Pancreas (tissue), 10 donors: ENCODE data around the gene SMAP1. TPM values are rescaled to one million over a fixed set of nuclear protein-coding genes. Genes with fewer than 3 reads are reported as not detected.

Source experiments
- ATAC-seq, 4 donors: fragments of 200-7000 bp; cut with Tn5 transposase; one replicate each; pipeline versions ENCODE4 v1.8.0 to v1.9.1; 2020; ENCODE audit warnings: mild to moderate bottlenecking in 4 of 4, moderate library complexity in 4 of 4
- DNase-seq, 6 donors: peaks; one replicate each; pipeline ENCODE4 v3.0.0-alpha.2; 2020
- FAIRE-seq: peaks from 2 replicates; lab custom pipeline; 2012; peaks lifted over from hg19 to GRCh38; lab: Jason Lieb, UNC
- H3K27ac ChIP-seq, 4 donors: fragments of 200-600 bp; sonication (generic); 1 replicate in 3 of 4; 2 replicates in 1 of 4; pipeline versions ENCODE4 v1.5.0 to v1.8.0; 2020
- H3K27me3 ChIP-seq, 4 donors: fragments of 200-600 bp; one replicate each; pipeline ENCODE4 v1.8.0; 2021
- H3K36me3 ChIP-seq, 3 donors: fragments of 200-600 bp; sonication (generic) in 1 of 3; one replicate each; pipeline versions ENCODE4 v1.5.0 to v1.8.0; 2020 to 2021
- H3K4me1 ChIP-seq, 3 donors: fragments of 200-600 bp; one replicate each; pipeline ENCODE4 v1.8.0; 2021
- H3K4me3 ChIP-seq, 4 donors: fragments of 200-600 bp; sonication (generic) in 2 of 4; one replicate each; pipeline versions ENCODE4 v1.5.0 to v1.8.0; 2020 to 2021
- H3K9me3 ChIP-seq, 4 donors: fragments of 200-600 bp; one replicate each; pipeline ENCODE4 v1.8.0; 2021
- WGBS, 2 donors: extraction: QIAGEN DNeasy Blood & Tissue Kit; methylation state at CpG; one replicate each; pipeline ENCODE4 v1.1.7; 2013; 5-methylcytosine and 5-hydroxymethylcytosine counted together
- intact Hi-C, 3 donors: fragments of 100-400 bp; cut with DNase I; formaldehyde crosslinking; loops; one replicate each; pipeline versions ENCODE4 v1.11.1 to v1.14.2; 2022
- polyA plus RNA-seq, 2 donors: library from polyadenylated mRNA; stranded (reverse); fragments of 200-250 nt; gene quantifications; one replicate each; pipeline ENCODE4 v1.2.3, GENCODE V29; 2013
- total RNA-seq, 6 donors: library from RNA; stranded (reverse); fragmentation: NEBNext Ultra II Directional in 4 of 6; extraction: Animal tissue kit (Norgen Biotek cat#: 25700) in 4 of 6; gene quantifications; one replicate each; pipeline versions ENCODE4 v1.2.1 to v1.2.4, GENCODE V29; 2021 to 2023
- TF ChIP-seq, protein P1 (sequence below), 4 donors: fragments of 200-600 bp; sonication (generic) in 3 of 4; IDR thresholded peaks; one replicate each; pipeline versions ENCODE4 v1.5.0 to v1.8.0; 2021; ENCODE audit warnings: antibody characterized with exemption in 4 of 4
- donor health status: healthy with polysubstance abuse.
- donor health status: DM: no; HTN: no; CAD: no; lungs with moderate emphysema.
- donor health status: DM: no; HTN: no; CAD: no.
- donor health status: control.
- donor health status: control.
- donor health status: Bipolar disorder and iron deficiency.
- donor health status: DM: yes; HTN: yes; CAD: no.
- donor health status: DM: no; HTN: no; CAD: no.
- donor health status: DM: no; HTN: no; CAD: no.
- donor health status: DM: yes; HTN: yes; CAD: no.

The SMAP1 gene
- total and polyA plus RNA-seq, 8 donors, result 11.4 to 21.2 (median 17.3) TPM

DNA sequence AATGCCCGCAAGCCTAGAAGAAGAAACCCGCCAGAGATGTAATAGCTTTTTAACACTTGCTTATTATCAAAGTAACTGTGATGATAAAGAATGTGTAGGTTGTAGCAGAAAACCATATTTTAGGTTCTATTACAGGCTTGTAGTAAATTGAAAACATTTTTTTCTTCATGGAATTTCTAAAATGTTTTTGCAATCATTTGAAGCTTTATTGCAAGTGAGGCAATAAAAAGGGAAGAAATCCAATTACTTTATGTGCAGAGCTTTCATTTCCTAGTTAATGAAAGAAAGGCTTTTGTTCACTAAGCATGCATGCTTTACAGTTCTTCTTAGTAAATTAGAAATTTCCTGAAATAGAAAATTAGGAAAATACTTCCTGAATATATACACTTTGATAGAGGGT, 154.1 kb downstream of the SMAP1 start:
- H3K36me3 ChIP-seq, result no peaks in the 10 kb centered on the region
- no peaks in the 10 kb centered on the region for H3K27me3 ChIP-seq
- H3K4me3 ChIP-seq, result no peak overlapping the region
- WGBS, 2 donors, result 98 to 99% methylated on average over 2 of the region's 2 CpGs
- DNase-seq (no peak), FAIRE-seq (peak; percentile 5), ATAC-seq (no peak)
- intact Hi-C loops, result no loop called here
- H3K27ac ChIP-seq, result no peak overlapping the region
- no peaks in the 10 kb centered on the region for H3K9me3 ChIP-seq
- no peaks in the 10 kb centered on the region for H3K4me1 ChIP-seq
- TF ChIP-seq, protein P1, sequence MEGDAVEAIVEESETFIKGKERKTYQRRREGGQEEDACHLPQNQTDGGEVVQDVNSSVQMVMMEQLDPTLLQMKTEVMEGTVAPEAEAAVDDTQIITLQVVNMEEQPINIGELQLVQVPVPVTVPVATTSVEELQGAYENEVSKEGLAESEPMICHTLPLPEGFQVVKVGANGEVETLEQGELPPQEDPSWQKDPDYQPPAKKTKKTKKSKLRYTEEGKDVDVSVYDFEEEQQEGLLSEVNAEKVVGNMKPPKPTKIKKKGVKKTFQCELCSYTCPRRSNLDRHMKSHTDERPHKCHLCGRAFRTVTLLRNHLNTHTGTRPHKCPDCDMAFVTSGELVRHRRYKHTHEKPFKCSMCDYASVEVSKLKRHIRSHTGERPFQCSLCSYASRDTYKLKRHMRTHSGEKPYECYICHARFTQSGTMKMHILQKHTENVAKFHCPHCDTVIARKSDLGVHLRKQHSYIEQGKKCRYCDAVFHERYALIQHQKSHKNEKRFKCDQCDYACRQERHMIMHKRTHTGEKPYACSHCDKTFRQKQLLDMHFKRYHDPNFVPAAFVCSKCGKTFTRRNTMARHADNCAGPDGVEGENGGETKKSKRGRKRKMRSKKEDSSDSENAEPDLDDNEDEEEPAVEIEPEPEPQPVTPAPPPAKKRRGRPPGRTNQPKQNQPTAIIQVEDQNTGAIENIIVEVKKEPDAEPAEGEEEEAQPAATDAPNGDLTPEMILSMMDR (IDR thresholded peaks at IDR 0.05), result no peak

GRCh38 chr6:70823651-70824050, 156.0 kb downstream of the SMAP1 start:
- 89 to 95% methylated on average over 1 of the region's 1 CpG for WGBS, 2 donors
- Histone ChIP-seq H3K4me3 (no peak overlapping the region), H3K27ac (no peak overlapping the region), H3K36me3 (no peaks in the 10 kb centered on the region), H3K9me3 (no peaks in the 10 kb centered on the region), H3K4me1 (no peaks in the 10 kb centered on the region), H3K27me3 (no peaks in the 10 kb centered on the region)
- TF ChIP-seq, protein P1 (IDR thresholded peaks at IDR 0.05), result no peak
- no peak for DNase-seq
- intact Hi-C loops, result no loop called here
- FAIRE-seq, result no peak
- no peak for ATAC-seq

DNA sequence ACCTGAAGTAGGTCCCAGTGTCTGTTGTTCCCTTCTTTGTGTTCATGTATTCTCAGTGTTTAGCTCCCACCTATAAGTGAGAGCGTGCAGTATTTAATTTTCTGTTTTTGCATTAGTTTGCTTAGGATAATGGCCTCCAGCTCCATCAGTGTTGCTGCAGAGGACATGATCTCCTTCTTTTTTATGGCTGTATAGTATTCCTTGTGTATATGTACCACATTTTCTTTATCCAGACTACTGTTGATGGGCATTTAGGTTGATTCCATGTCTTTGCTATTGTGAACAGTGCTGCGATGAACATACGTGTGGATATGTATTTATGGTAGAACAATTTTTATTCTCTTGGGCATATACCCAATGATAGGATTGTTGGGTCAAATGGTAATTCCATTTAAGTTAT, 163.7 kb downstream of the SMAP1 start:
- FAIRE-seq (no peak), ATAC-seq (no peak)

DNA sequence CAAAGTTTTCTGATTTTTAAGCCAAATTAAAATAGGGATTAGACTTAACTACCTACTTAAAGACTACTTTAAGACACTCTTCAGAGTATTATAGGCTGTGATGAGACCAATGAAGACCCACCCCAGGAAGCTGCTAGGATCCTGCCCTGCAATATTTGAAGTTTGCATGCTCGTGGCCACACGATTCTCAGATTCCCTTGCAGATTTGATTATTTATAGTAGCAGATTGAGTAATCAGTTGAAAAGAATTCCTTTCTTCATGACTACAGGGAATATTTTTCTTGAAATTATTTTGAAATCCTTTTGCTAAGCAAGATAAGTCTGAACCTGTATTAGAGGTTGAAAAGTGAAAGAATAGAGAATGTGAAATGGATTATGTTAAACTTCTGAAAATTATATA, 166.8 kb downstream of the SMAP1 start:
- no peak overlapping the region for H3K4me3 ChIP-seq
- no peak overlapping the region for H3K27ac ChIP-seq
- ATAC-seq (no peak), FAIRE-seq (no peak), DNase-seq (no peak)
- H3K27me3 ChIP-seq, result no peaks in the 10 kb centered on the region
- H3K4me1 ChIP-seq, result no peaks in the 10 kb centered on the region
- WGBS, 2 donors, result 83 to 86% methylated on average over 2 of the region's 2 CpGs
- no peaks in the 10 kb centered on the region for H3K36me3 ChIP-seq
- H3K9me3 ChIP-seq, result no peaks in the 10 kb centered on the region
- TF ChIP-seq, protein P1 (IDR thresholded peaks at IDR 0.05), result no peak
- intact Hi-C loops, result no loop called here

More for the DNA sequence above, 163.7 kb downstream of the SMAP1 start:
- TF ChIP-seq, protein P1 (IDR thresholded peaks at IDR 0.05), result no peak
- H3K4me1 ChIP-seq, result no peaks in the 10 kb centered on the region
- H3K9me3 ChIP-seq, result no peaks in the 10 kb centered on the region
- H3K27ac ChIP-seq, result no peak overlapping the region
- 98 to 100% methylated on average over 3 of the region's 3 CpGs for WGBS, 2 donors
- no peaks in the 10 kb centered on the region for H3K27me3 ChIP-seq
- H3K36me3 ChIP-seq, result no peaks in the 10 kb centered on the region
- no peak overlapping the region for H3K4me3 ChIP-seq
- intact Hi-C loops, result no loop called here
- DNase-seq, result no peak

DNA sequence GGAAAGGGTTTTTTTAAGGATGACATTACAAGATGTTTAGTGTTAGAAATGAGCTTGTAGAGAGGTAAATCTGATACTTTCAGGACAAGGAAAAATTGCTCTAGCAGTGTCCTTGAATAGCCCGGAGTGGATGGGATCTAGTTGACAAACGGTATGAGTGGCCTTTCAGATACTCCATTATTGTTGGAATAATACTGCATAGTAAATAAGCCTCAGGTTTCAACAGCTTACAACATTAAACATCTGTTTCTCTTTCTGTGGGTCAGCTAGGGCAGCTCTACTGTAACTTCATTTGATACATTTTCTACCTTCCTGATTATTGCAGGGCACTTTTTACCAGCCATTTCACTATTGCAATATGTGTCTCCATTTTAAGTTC, 171.2 kb downstream of the SMAP1 start:
- Histone ChIP-seq H3K9me3 (no peaks in the 10 kb centered on the region), H3K27ac (no peak overlapping the region), H3K4me3 (no peak overlapping the region), H3K27me3 (no peaks in the 10 kb centered on the region), H3K36me3 (no peaks in the 10 kb centered on the region), H3K4me1 (no peaks in the 10 kb centered on the region)
- WGBS, 2 donors, result 53 to 65% methylated on average over 2 of the region's 2 CpGs
- TF ChIP-seq, protein P1 (IDR thresholded peaks at IDR 0.05), result no peak
- no peak for ATAC-seq
- DNase-seq, result no peak
- FAIRE-seq, result no peak
- intact Hi-C loops, result no loop called here
